Measurements from ENCODE around the gene GFM1.

GFM1 gene

DNA sequence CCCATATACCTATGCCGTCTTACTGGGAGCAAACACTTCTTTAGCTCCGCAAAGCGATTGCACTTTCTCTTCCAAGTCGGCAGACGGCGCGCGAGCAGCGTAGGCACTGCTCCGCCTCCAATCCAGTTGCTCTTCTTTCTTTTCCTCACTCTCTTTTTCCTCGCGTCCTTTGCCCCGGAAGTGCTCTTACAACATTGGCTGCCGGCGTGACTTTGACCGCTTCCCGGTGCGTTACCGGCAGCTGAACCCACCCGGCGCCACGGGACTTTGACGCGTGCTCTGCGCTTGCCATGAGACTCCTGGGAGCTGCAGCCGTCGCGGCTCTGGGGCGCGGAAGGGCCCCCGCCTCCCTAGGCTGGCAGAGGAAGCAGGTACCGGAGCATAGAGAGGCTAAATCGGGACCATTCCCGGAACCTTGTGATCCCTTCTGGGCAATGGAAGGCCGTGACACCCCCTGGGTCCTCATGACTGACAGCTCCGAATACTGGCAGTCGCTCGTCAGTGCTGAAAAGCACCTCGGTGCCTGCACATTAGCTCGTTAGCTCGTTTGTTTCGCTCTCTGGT is at the start of gene GFM1:
GFM1 (plus strand) TSS at position 183 of the 564 bp plus-strand sequence; CDS start at position 291, 108 bp downstream.
- DNase-seq (ENCODE audit: low spot score) (peak; percentile 85), FAIRE-seq (no peak)

- FAIRE-seq (no peak), DNase-seq (ENCODE audit: low spot score) (no peak)
These were observed 43.5 kb upstream of the GFM1 start for GRCh38 chr3:158600787-158601186.

DNA sequence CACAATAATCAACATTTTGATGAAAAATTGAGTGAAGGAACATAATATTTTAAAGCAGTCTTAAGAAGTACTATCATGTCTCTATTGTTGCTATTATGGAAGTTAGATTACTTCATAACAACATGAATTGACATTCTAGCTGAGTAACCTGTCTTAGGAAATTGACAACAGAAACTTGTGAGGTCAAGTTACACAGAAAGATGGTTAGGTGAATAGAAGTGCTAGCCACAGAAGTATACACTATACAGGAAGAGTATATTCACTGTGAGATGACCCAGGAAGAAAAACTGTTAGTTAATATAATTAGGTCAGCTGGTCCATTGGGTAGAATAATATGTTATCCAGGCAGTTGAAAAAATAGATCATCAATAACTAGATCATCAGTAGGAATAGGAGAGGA is 42.1 kb upstream of the GFM1 start:
- FAIRE-seq = no peak
- DNase-seq (ENCODE audit: low spot score) = no peak

DNA sequence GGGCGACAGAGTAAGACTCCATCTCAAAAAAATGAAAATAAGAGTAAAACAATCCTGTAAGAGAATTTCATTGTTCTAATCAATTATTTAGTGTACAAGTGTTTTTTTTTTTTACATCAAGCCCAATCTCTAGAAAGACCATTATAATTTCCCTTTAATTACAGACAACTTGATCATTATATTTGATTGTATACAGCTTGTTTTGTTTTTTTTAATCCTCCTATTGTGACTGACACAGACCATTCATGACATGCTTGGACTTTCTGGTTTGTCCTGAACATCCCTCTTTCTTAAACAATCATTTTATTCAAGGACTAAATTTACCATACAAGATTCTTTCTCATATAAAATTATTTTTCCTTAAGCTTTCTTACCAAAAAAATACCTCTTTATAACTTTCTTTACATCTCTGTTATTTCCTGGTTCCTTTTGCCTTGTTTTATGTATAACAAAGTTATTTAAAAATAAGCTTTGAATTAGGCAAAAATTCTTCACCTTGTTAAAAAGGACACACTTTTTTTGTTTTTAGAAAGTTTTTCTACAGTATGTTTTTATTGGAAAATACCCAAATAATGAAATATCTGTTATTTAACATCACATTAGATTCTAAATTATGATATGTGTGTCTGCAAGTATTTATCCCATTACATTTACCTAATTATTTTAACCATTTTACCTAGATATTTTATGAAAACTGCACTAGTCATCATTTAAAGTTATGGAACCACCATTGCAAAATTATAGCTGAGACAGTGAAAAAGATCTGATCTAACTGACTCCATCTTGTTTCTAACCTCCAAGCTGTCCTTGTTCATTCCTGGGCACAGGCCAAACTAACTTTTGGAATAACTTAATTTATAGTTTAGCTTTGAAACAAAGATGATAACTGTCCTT is 26.1 kb upstream of the GFM1 start:
- DNase-seq (ENCODE audit: low spot score) (no peak), FAIRE-seq (no peak)

- DNase-seq (ENCODE audit: low spot score) = no peak
- FAIRE-seq = no peak
These were observed 18.4 kb upstream of the GFM1 start for GRCh38 chr3:158625881-158626280.

GRCh38 chr3:158631981-158632380 is 12.3 kb upstream of the GFM1 start:
- FAIRE-seq (no peak), DNase-seq (ENCODE audit: low spot score) (no peak)

- FAIRE-seq = no peak
These were observed 3.7 kb upstream of the GFM1 start for GRCh38 chr3:158640646-158641045.

GRCh38 chr3:158642005-158642404 is 2.3 kb upstream of the GFM1 start:
- FAIRE-seq = no peak
- DNase-seq (ENCODE audit: low spot score) = no peak

More at GRCh38 chr3:158640646-158641045, 3.7 kb upstream of the GFM1 start:
- DNase-seq (ENCODE audit: low spot score) = no peak

DNA sequence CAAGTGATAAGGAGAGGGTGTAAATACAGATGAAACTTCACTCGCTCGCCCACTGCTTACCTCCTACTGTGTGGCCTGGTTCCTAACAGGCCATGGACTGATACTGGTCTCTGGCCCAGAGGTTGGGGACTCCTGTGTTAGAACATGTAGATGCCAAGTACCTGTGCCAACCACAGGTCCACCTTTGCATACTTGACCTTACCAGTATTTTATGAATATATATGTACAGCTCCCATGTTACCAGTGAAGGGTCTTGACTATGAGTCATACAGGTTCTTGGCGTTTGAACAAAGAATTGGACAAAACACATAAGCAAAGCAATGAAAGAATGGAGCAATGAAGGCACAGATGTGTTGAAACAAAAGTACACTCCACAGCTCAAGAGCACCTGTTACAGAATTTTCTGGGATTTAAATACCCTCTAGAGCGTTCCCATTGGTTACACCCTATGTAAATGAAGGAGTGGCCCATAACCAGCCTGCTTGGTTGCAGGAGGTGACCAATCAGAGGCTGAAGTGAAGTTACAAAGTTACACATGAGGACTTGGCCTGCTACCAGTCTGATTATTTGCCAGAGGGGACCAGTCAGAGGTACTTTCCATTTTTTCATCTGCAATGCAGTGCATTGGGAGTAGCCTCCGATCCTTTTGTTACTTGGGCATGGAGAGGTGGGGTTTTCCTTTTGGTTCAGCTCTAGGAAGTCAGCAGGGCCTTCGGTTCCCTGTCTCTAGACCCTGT is 1.7 kb upstream of the GFM1 start:
- FAIRE-seq = no peak
- no peak for DNase-seq (ENCODE audit: low spot score)

DNA sequence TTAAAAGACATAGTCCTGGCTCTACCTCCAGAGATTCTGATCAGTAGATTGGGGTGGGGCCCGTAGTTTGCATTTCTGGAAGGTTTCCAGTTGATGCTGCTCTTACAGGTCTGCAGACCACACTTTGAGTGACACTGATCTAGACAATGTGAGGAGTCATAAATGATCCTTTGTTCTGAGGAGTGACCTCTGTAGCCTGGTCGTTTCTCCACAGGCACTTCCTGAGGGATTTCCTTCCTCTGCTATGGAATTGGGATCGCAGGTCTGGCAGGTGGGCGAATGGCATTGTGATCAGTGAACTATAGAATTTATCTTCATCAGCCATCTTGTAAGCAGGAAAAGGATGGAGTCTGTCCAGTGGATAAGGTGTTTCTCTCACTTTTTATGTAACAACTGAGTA is 5.5 kb downstream of the GFM1 start:
- no peak for FAIRE-seq
- DNase-seq (ENCODE audit: low spot score) = no peak

GRCh38 chr3:158651192-158651591 is 6.9 kb downstream of the GFM1 start:
- no peak for DNase-seq (ENCODE audit: low spot score)
- FAIRE-seq = no peak

- DNase-seq (ENCODE audit: low spot score) (no peak), FAIRE-seq (no peak)
These were observed 8.1 kb downstream of the GFM1 start for GRCh38 chr3:158652463-158652862.

- no peak for DNase-seq (ENCODE audit: low spot score)
- FAIRE-seq = no peak
These were observed 14.6 kb downstream of the GFM1 start for GRCh38 chr3:158658889-158659288.

DNA sequence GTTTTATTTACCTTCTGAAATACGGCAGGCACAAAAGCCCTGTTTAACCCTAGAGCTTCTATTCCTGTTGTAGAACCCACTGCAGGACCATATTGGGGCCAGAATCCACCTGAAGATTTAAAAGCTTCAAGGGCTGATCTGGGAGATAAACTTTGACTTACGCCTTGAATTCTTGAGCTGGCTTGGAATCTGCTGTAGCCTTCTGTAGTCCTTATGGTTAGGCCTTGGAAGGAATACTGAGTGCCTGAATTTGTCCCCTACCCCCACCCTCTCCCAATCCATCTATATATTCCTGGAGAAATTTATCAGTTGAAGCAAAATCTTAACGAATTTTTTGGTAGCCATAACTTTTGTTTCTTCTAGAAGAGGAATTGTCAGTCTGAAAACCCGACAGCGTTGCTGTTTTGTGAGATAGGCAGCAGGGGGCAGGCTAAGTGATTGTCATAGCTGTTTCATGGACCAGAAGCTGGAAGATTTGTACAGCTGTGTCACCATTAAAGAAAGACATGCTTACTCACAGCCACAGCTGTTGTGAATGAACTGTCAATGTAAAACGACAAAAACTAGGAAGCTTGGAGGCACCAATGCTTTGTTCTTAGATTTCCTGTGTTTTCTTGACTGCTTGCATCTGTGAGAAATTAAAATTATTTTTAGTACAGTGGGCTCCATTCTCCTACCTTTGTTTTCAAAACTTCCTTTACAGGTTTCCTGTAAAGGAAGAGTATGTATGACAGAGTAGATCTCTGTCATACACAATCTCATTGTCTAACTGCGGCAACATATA is 15.3 kb downstream of the GFM1 start:
- DNase-seq (ENCODE audit: low spot score) (peak; percentile 46), FAIRE-seq (no peak)

DNA sequence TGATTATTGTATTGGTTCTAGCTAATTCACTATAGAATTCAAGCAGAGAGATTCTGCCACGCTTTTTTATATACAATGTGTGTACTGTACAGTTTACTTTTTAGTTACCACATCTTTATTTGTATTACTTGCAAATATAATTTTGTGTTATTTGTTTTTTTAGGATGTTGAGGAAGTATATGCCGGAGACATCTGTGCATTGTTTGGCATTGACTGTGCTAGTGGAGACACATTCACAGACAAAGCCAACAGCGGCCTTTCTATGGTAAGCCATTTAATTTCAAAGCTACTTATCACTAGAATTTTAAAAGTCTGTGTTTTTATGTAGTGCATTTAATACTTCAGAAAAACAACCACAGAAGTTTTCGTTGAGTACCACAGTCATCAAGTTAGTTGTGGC is 16.4 kb downstream of the GFM1 start:
- no peak for FAIRE-seq
- no peak for DNase-seq (ENCODE audit: low spot score)

- no peak for DNase-seq (ENCODE audit: low spot score)
- no peak for FAIRE-seq
These were observed 18.9 kb downstream of the GFM1 start for GRCh38 chr3:158663246-158663645.

DNA sequence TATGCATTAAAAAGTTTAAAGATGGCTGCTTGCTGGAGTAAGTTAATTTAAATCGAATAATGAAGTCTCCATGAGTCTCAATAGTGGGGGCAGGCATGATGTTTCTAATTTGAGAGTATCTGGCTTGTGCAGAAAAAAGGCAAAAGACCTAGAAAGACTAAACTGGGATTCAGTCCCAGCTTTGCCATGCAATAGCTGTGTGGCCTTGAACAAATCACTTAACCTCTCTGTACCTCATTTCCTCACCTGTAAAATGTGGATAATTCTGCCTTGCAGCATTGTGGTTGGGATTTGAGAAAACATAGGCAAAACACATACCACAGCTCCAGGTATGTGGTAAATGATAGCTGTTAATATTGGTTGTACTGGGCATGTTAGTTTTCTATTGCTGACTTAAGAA is 19.5 kb downstream of the GFM1 start:
- FAIRE-seq (no peak), DNase-seq (ENCODE audit: low spot score) (no peak)

DNA sequence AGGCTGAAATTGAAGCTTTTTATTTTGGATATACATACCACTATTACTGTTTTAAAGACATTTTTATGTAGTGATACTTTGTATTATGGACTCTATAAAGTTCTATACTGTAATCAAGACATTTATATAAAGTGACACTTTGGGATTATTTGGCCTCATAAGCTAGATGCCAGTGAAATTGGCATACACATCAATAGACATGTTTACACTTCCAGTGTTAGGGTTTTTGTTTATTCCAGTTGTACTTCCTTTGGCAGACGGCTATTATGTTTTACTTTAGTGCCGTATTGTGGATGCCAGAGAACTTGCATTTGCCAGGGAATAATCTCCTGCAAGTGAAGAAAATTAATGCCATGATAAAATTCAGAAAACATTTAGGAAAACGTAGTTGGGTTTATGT is 22.1 kb downstream of the GFM1 start:
- DNase-seq (ENCODE audit: low spot score) (no peak), FAIRE-seq (no peak)

GRCh38 chr3:158668506-158668905 is 24.2 kb downstream of the GFM1 start:
- FAIRE-seq = no peak
- DNase-seq (ENCODE audit: low spot score) = no peak

GRCh38 chr3:158671821-158672214 is 27.5 kb downstream of the GFM1 start:
- no peak for DNase-seq (ENCODE audit: low spot score)
- no peak for FAIRE-seq
